OCI-LY3 (cell line): ENCODE data around the gene CACNG4.
"Not testable (repeated sequence)": the region's sequence is repeated elsewhere in the genome, so short reads cannot be mapped to it uniquely, and the experiment has no call there.

ENCODE experiments used
- EZH2phosphoT487 ChIP-seq: fragments of 200-600 bp; shearing (Covaris generic); IDR thresholded peaks from 2 replicates; pipeline ENCODE4 v1.6.1; 2018; ENCODE audit warnings: antibody characterized with exemption, mixed run types, low read depth
- TF ChIP-seq, protein P1 (sequence below): fragments of 200-600, 300-600 bp; sonication (generic); IDR thresholded peaks from 2 replicates; pipeline ENCODE4 v1.5.1; 2014; ENCODE audit warnings: antibody characterized with exemption, low read length, low read depth

DNA sequence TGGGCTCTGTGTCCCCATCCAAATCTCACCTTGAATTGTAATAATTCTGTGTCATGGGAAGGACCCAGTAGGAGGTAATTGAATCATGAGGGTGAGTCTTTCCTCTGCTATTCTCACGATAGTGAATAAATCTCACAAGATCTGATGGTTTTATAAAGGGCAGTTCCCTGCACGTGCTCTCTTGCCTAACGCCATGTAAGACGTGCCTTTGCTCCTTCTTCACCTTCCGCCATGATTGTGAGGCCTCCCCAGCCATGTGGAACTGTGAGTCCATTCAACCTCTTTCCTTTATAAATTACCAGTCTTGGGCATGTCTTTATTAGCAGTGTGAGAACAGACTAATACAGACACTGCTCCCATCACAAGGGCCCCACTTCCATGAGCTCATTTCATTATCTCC, 76.6 kb downstream of the CACNG4 start:
- TF ChIP-seq EZH2phosphoT487 = not testable (repeated sequence)
- TF ChIP-seq, protein P1, sequence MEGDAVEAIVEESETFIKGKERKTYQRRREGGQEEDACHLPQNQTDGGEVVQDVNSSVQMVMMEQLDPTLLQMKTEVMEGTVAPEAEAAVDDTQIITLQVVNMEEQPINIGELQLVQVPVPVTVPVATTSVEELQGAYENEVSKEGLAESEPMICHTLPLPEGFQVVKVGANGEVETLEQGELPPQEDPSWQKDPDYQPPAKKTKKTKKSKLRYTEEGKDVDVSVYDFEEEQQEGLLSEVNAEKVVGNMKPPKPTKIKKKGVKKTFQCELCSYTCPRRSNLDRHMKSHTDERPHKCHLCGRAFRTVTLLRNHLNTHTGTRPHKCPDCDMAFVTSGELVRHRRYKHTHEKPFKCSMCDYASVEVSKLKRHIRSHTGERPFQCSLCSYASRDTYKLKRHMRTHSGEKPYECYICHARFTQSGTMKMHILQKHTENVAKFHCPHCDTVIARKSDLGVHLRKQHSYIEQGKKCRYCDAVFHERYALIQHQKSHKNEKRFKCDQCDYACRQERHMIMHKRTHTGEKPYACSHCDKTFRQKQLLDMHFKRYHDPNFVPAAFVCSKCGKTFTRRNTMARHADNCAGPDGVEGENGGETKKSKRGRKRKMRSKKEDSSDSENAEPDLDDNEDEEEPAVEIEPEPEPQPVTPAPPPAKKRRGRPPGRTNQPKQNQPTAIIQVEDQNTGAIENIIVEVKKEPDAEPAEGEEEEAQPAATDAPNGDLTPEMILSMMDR = not testable (repeated sequence)
